ENCODE results near the gene TFAP2C. TPM values are rescaled to one million over a fixed set of nuclear protein-coding genes. Genes with fewer than 3 reads are reported as not detected.

Gene TFAP2C
- total RNA-seq, 2 donors from 2014 or later = 0.52 to 1.6 TPM

Other genes with a start within 250 kb of the TFAP2C start
- gene AURKA, start 237.1 kb upstream of the TFAP2C start, total RNA-seq = 10 to 100 TPM; 13.3 to 21.1 TPM
- 10 to 100 TPM; 22.9 to 23.1 TPM for gene CSTF1, start 236.7 kb upstream of the TFAP2C start, total RNA-seq
- 1 to 10 TPM in 1 of 2 donors, under 1 TPM in 1; 0.46 to 1.3 TPM for gene CASS4, start 217.0 kb upstream of the TFAP2C start, total RNA-seq
- gene RTF2, start 160.7 kb upstream of the TFAP2C start, total RNA-seq = 10 to 100 TPM; 65.5 to 71.5 TPM
- gene FAM209A, start 104.6 kb upstream of the TFAP2C start, total RNA-seq = under 1 TPM; 0.34 to 0.39 TPM
- not detected for gene FAM209B, start 96.1 kb upstream of the TFAP2C start, total RNA-seq